GM10266 (cell line): ENCODE measurements around the gene TNIP1.
A peak's percentile ranks its signal among the peaks of the same experiment; 100 is the strongest.

ENCODE experiments used
- DNase-seq: peaks from one replicate; pipeline ENCODE4 v3.0.0; 2012; ENCODE audit errors: extremely low spot score
- TF ChIP-seq, protein P1 (sequence below): IDR thresholded peaks from 2 replicates; pipeline ENCODE4 v1.5.1; 2012; ENCODE audit warnings: mild to moderate bottlenecking, low read depth; ENCODE audit not compliant: control insufficient read depth, insufficient read depth; ENCODE audit errors: missing control alignments

Gene TNIP1

DNA sequence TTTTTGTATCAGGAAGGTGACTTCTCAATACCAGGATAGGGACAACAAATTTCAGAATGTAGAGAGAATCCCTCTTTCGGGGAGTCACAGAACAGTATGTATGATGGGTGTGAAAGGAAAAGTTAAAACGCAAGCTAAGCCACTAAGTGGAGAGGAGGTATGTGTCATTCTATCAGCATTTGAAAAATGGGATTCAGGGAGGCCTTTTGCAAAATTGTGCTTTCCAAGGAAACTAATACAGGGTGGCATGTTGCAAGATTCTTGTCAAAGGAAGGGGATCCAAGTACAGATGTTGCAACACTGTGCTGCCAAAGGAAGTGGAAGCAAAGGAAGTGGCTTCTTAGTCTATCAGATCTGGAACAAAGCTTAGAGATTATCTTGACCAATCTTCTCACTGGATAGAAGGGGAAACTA, 12.6 kb upstream of the TNIP1 start:
- TF ChIP-seq, protein P1, sequence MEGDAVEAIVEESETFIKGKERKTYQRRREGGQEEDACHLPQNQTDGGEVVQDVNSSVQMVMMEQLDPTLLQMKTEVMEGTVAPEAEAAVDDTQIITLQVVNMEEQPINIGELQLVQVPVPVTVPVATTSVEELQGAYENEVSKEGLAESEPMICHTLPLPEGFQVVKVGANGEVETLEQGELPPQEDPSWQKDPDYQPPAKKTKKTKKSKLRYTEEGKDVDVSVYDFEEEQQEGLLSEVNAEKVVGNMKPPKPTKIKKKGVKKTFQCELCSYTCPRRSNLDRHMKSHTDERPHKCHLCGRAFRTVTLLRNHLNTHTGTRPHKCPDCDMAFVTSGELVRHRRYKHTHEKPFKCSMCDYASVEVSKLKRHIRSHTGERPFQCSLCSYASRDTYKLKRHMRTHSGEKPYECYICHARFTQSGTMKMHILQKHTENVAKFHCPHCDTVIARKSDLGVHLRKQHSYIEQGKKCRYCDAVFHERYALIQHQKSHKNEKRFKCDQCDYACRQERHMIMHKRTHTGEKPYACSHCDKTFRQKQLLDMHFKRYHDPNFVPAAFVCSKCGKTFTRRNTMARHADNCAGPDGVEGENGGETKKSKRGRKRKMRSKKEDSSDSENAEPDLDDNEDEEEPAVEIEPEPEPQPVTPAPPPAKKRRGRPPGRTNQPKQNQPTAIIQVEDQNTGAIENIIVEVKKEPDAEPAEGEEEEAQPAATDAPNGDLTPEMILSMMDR, result no peak
- DNase-seq, result no peak

DNA sequence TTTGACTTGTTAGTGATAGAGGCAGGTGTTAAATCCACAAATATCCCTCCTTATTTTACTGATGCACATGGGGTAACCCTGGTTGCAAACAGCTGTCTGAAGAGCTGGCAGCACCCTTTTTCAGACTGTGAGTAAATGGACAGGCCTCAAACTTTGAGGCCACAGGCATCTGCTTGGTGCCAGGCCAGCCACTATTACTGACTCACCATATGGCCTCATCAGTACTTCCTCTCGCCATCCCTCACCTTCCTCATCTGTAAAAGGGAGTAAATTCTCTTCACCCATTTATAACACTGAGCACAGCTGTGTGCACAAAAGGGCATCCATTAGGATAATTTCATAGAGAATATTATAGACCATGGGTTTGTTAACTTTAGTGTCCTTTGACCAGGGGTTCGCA, 11.9 kb upstream of the TNIP1 start:
- TF ChIP-seq, protein P1, result no peak
- DNase-seq, result no peak

DNA sequence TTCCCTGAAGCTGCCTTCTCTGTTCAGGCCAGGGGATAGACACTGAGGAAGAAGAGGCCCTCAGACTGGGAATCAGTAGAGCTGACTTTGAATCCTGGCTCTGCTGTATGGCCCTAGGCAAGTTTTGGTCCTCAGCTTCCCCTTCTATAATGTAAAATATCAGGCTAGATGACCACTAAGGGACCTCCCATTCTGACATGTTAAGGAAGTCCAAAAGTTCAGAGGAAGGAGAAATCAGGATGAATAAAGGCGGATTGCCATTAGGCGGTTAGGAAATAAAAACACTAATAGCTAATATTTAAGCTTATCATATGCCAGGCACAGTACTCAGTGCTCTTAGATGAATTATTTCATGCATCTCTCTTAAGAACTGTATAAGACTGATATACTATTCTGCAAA, 8.9 kb upstream of the TNIP1 start:
- TF ChIP-seq, protein P1, result no peak
- no peak for DNase-seq

DNA sequence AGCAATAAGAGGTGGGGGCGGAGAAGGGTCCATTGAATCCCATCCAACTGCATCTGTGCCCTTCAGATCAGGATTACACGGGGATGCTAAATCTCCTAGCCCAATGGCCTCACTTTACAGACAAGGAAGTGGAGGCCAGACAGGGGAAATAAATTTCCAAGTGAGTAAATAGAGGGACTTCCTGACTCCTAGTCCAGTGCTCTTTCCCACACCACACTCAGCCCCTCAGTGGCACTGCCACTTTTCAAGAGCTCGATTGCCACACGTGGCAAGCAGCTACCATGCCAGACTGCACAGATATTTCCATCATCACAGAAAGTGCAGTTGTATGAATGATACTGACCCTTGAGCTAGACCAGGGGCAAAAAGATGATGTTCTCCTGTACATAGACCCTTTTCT, 8.2 kb upstream of the TNIP1 start:
- DNase-seq, result no peak
- TF ChIP-seq, protein P1, result no peak

DNA sequence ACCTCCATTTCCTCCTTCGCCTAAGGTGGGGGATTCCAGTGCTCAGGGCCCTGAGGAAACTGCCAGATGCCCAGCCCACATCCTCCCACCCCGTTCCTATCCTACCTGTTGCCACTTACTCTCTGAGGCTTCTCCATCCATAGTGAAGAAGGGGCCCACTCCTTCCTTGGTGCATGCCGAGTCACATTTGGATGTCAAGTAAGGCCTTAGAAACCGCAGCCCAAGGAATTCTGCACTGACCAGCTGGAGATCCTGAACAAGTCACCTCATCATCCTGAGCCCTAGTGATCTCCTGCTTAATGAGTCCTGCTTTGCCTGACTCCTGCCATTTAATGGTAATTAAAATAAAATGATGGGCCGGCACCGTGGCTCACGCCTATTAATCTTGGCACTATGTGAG, 6.7 kb upstream of the TNIP1 start:
- DNase-seq, result no peak
- TF ChIP-seq, protein P1, result no peak

DNA sequence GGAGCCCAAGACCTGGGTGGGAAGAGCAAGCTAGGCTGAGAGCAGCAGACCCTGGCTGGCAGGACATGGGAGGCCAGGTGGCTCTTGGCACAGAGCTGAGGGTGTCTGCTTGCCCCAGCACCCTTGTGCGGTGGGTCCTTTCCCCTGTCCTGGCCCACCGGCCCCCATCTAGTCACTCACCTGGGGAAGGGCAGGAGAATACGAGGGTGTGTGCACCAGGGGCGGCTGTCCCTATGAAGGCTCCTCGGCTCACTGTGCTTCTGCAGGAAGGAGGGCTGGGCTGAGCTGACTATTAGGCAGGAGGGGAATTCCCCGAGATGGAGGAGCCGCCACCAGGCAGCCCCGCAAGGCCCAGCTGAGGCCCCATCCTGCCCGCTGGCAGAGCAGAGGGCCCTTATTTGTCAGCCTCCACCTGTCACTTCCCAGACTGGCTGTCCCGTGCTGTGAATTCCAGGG, 6.1 kb upstream of the TNIP1 start:
- peak; percentile 67 for DNase-seq

DNA sequence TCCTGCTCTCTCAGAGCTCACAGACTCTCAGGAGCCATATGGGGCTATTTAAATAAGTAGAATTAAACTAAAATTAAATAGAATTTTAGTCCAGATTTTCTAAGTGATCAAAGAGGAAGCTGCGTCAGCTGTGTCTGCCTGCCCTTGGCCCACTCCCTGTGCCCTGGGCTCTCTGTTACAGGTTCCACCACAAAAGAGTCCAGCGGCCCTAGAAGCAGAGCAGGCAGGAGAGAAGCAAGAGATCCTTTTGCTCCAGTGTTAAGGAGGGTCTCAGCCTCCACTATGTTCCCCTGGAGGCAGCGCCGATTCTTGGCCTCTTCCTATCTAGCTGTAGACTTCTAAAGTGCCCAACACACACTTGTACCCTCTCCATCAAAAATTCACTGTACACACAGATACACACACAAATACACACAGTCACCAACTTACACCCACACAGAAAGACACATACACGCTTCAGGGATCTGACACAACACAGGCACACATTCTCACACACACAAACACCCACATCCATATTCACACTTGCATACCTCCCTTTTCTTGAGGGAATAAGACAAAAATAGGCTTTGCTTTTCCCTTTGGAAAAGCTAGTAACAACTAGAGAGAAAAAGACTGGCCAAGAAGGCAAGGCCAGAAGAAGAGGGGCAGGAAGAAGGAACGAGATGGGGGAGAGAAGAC, 5.5 kb upstream of the TNIP1 start:
- no peak for DNase-seq
- TF ChIP-seq, protein P1, result no peak

More for the DNA sequence above, 6.1 kb upstream of the TNIP1 start:
- TF ChIP-seq, protein P1, result no peak
